Bronchial epithelial cell (primary cell): ENCODE measurements around the gene DPEP2. TPM values are rescaled to one million over a fixed set of nuclear protein-coding genes. Genes with fewer than 3 reads are reported as not detected.
A peak's percentile ranks its signal among the peaks of the same experiment; 100 is the strongest.

Source experiments
- DNase-seq: peaks from one replicate; pipeline ENCODE4 v3.0.0-alpha.2; 2010; ENCODE audit warnings: low read depth
- FAIRE-seq: peaks from 2 replicates; lab custom pipeline; 2011; peaks lifted over from hg19 to GRCh38; lab: Jason Lieb, UNC
- H3K27me3 ChIP-seq: 2 replicates; pipeline ENCODE4 v1.5.1; 2011; ENCODE audit warnings: low read length; ENCODE audit not compliant: control insufficient read depth, insufficient read depth
- H3K36me3 ChIP-seq: 2 replicates; pipeline ENCODE4 v1.5.1; 2011; ENCODE audit warnings: low read length; ENCODE audit not compliant: control insufficient read depth, insufficient read depth
- H3K4me3 ChIP-seq: 2 replicates; pipeline ENCODE4 v1.5.1; 2011; ENCODE audit warnings: mild to moderate bottlenecking, low read depth, low read length, control low read depth
- total RNA-seq: library from RNA; depleted of rRNA; stranded (reverse); fragments of >200 nt; gene quantifications from 2 replicates; pipeline ENCODE4 v1.2.1, GENCODE V29; 2014
- TF ChIP-seq, protein P1 (sequence below): IDR thresholded peaks from 2 replicates; pipeline ENCODE4 v1.5.1; 2011; ENCODE audit warnings: mild to moderate bottlenecking, moderate library complexity, low read length, control low read depth, inconsistent platforms; ENCODE audit not compliant: insufficient read depth, severe bottlenecking

The DPEP2 gene
- total RNA-seq, 1 donor from 2014 or later: not detected

DNA sequence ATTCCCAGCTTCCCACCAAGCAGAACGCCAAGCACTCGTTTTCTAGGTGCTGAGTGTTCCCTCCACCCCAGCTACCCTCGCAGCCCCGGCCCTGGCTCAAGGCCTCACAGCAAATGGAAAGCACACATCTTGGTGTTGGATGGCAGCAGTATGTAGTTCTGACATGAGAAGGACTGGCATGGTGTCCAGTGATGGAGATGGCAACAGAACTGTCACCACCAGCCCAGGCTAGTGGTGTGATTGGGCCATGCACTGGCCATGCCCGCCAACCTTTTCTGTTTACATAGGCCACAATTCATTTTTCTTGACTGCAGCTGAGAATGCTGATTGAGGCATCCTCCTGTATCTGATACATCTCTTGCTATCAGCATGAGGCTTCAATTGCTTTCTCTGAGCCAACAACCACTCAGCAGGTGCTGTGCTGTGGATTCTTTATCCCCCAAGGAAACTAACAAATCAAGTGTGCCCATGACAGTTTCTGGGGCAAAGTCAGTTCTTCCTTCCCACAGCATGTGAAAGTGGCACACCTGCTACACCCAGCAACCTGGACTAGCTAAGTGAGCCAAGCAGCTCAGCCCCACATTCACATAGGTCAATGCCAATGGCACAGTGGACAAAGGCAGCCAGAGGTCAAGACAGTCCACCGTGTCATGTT is 34.7 kb downstream of the DPEP2 start:
- Histone ChIP-seq H3K27me3 (no peaks in the 10 kb centered on the region), H3K36me3 (peaks cover 24% of the 10 kb centered on the region), H3K4me3 (no peak overlapping the region)
- no peak for FAIRE-seq
- no peak for DNase-seq
- TF ChIP-seq, protein P1, sequence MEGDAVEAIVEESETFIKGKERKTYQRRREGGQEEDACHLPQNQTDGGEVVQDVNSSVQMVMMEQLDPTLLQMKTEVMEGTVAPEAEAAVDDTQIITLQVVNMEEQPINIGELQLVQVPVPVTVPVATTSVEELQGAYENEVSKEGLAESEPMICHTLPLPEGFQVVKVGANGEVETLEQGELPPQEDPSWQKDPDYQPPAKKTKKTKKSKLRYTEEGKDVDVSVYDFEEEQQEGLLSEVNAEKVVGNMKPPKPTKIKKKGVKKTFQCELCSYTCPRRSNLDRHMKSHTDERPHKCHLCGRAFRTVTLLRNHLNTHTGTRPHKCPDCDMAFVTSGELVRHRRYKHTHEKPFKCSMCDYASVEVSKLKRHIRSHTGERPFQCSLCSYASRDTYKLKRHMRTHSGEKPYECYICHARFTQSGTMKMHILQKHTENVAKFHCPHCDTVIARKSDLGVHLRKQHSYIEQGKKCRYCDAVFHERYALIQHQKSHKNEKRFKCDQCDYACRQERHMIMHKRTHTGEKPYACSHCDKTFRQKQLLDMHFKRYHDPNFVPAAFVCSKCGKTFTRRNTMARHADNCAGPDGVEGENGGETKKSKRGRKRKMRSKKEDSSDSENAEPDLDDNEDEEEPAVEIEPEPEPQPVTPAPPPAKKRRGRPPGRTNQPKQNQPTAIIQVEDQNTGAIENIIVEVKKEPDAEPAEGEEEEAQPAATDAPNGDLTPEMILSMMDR: no peak

- peaks cover 32% of the 10 kb centered on the region for H3K36me3 ChIP-seq
- TF ChIP-seq, protein P1: no peak
These were observed 35.5 kb downstream of the DPEP2 start for GRCh38 chr16:67963662-67964321.

GRCh38 chr16:67963292-67963661 is 36.0 kb downstream of the DPEP2 start:
- H3K27me3 ChIP-seq: no peaks in the 10 kb centered on the region
- H3K4me3 ChIP-seq: no peak overlapping the region
- no peak for DNase-seq
- TF ChIP-seq, protein P1: no peak
- peaks cover 37% of the 10 kb centered on the region for H3K36me3 ChIP-seq
- no peak for FAIRE-seq

More at GRCh38 chr16:67963662-67964321, 35.5 kb downstream of the DPEP2 start:
- Histone ChIP-seq H3K4me3 (no peak overlapping the region), H3K27me3 (no peaks in the 10 kb centered on the region)
- DNase-seq (no peak), FAIRE-seq (no peak)

- DNase-seq (no peak), FAIRE-seq (no peak)
- Histone ChIP-seq H3K27me3 (no peaks in the 10 kb centered on the region), H3K36me3 (peaks cover 45% of the 10 kb centered on the region), H3K4me3 (no peak overlapping the region)
- TF ChIP-seq, protein P1: no peak
These were observed 37.1 kb downstream of the DPEP2 start for GRCh38 chr16:67962135-67962534.

DNA sequence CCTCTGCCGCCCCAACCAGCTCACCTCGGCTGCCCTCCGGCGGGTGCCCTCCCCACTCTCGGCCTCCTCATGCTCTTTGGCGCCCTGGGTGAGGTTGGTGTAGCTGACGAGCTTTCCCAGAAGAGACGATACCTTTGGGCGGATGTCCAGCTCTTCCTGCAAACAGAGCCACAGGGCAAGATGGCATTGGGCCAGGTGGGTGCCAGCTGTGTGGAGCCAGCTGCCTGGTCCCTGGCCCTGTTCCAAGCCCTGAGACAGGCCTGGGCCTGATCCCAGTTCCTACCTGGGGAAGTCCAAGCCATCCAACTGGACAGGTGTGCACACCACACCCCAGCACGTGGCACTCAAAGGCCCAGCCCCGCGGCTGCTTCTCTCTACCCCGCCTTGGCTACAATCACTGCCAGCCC is 37.7 kb downstream of the DPEP2 start:
- Histone ChIP-seq H3K27me3 (no peaks in the 10 kb centered on the region), H3K4me3 (no peak overlapping the region), H3K36me3 (peaks cover 45% of the 10 kb centered on the region)
- DNase-seq (peak; percentile 97), FAIRE-seq (peak; percentile 80)
- TF ChIP-seq, protein P1: no peak
